K562 (cell line): Measurements from ENCODE around the gene CYFIP2. TPM values are rescaled to one million over a fixed set of nuclear protein-coding genes. Genes with fewer than 3 reads are reported as not detected.

Experiments
- ATAC-seq: fragments of 200-7000 bp; cut with Tn5 transposase; 3 replicates; pipeline ENCODE4 v1.9.1; 2020; ENCODE audit warnings: moderate library complexity
- BruUV-seq: library from RNA; stranded (reverse); fragments of 400-500 nt; replicated peaks from 2 replicates; lab custom pipeline; 2021; lab: Mats Ljungman, UMichigan
- CTCF ChIA-PET: fragments of 300-600 bp; formaldehyde crosslinking; extraction: SDS; loops from one replicate; lab custom pipeline; 2021; ENCODE audit warnings: low intra/inter-chr PET ratio; lab: Yijun Ruan, JAX
- POLR2A ChIA-PET: fragments of 300-600, 350-650 bp; sonication (Branson Sonifier 250); formaldehyde crosslinking; extraction: SDS; loops from one replicate; lab custom pipeline; 2021; ENCODE audit warnings: antibody characterized with exemption, inconsistent platforms; lab: Yijun Ruan, JAX
- DNase-seq, 4 experiments: peaks; one replicate each; pipeline versions ENCODE4 v3.0.0 to v3.0.0-alpha.2; 2011 to 2018; ENCODE audit warnings: low spot score in 3 of 4, mixed read lengths in 3 of 4; ENCODE audit errors: extremely low read depth in 1 of 4
- FAIRE-seq: peaks from 2 replicates; lab custom pipeline; 2011; peaks lifted over from hg19 to GRCh38; lab: Jason Lieb, UNC
- H2AFZ ChIP-seq: 2 replicates; pipeline ENCODE4 v1.6.0; 2011; ENCODE audit warnings: low read depth, low read length, control low read depth, inconsistent platforms
- H3K27ac ChIP-seq: fragments of 200-600 bp; 3 replicates; pipeline ENCODE4 v1.8.0; 2011; ENCODE audit warnings: low read depth, mild to moderate bottlenecking, control low read depth, inconsistent platforms, low read length, moderate library complexity, mixed read lengths; ENCODE audit errors: extremely low read depth
- H3K27me3 ChIP-seq, 2 experiments: fragments of 300-600 bp in 1 of 2; 2 replicates in 1 of 2; 3 replicates in 1 of 2; pipeline versions ENCODE4 v1.6.0 to v1.8.0; 2011; ENCODE audit warnings: inconsistent platforms in 2 of 2, low read length in 2 of 2, mild to moderate bottlenecking in 1 of 2, mixed read lengths in 1 of 2, moderate library complexity in 1 of 2; ENCODE audit not compliant: control insufficient read depth in 2 of 2, insufficient read depth in 2 of 2
- H3K36me3 ChIP-seq: fragments of 300-600 bp; 3 replicates; pipeline ENCODE4 v1.8.0; 2011; ENCODE audit warnings: mild to moderate bottlenecking, low read length, inconsistent platforms; ENCODE audit not compliant: control insufficient read depth, insufficient read depth
- H3K4me1 ChIP-seq, 2 experiments: fragments of 200-600 bp in 1 of 2; replicated peaks in 1 of 2; 2 replicates in 1 of 2; 3 replicates in 1 of 2; pipeline versions ENCODE4 v1.5.1 to v1.8.0; 2011; ENCODE audit warnings: inconsistent platforms in 2 of 2, low read length in 2 of 2, mild to moderate bottlenecking in 1 of 2, mixed read lengths in 1 of 2, moderate library complexity in 1 of 2; ENCODE audit not compliant: control insufficient read depth in 2 of 2, insufficient read depth in 2 of 2
- H3K4me2 ChIP-seq: 2 replicates; pipeline ENCODE4 v1.6.1; 2011; ENCODE audit warnings: low read length, control low read depth, inconsistent platforms, mixed read lengths; ENCODE audit not compliant: insufficient read depth
- H3K4me3 ChIP-seq: fragments of 200-600 bp; sonication (generic), shearing (Covaris generic); 2 replicates; pipeline ENCODE4 v1.5.1; 2016; ENCODE audit warnings: control low read depth, inconsistent platforms
- H3K79me2 ChIP-seq: fragments of 200-600 bp; 3 replicates; pipeline ENCODE4 v1.8.0; 2011; ENCODE audit warnings: low read length, inconsistent platforms; ENCODE audit not compliant: control insufficient read depth, insufficient read depth
- H3K9ac ChIP-seq, 2 experiments: 2 replicates each; pipeline versions ENCODE4 v1.6.0 to v1.6.1; 2011; ENCODE audit warnings: low read depth in 2 of 2, low read length in 2 of 2, control low read depth in 1 of 2, inconsistent platforms in 1 of 2, mild to moderate bottlenecking in 1 of 2, mixed read lengths in 1 of 2; ENCODE audit not compliant: insufficient read depth in 1 of 2
- H3K9me1 ChIP-seq: one replicate; pipeline ENCODE4 v1.6.0; 2011; ENCODE audit warnings: inconsistent platforms, mild to moderate bottlenecking, low read length, moderate library complexity; ENCODE audit not compliant: control insufficient read depth, insufficient read depth
- H3K9me3 ChIP-seq: replicated peaks from 2 replicates; pipeline ENCODE4 v1.5.1; 2011; ENCODE audit warnings: low read depth, low read length, inconsistent platforms; ENCODE audit not compliant: control insufficient read depth, insufficient read depth
- H4K20me1 ChIP-seq: replicated peaks from 2 replicates; pipeline ENCODE4 v1.6.1; 2011; ENCODE audit warnings: low read length, inconsistent platforms, mixed read lengths; ENCODE audit not compliant: control insufficient read depth, insufficient read depth
- BDP1 ChIP-seq: IDR thresholded peaks from 3 replicates; pipeline ENCODE4 v1.6.1; 2011; ENCODE audit not compliant: insufficient read length, insufficient read depth
- E2F4 ChIP-seq: sonication (generic); formaldehyde crosslinking; IDR thresholded peaks from 2 replicates; pipeline ENCODE4 v1.8.0; 2022; ENCODE audit warnings: mild to moderate bottlenecking, low read depth, missing genetic modification reagents
- MAFF ChIP-seq: IDR thresholded peaks from 2 replicates; pipeline ENCODE4 v1.6.1; 2012; ENCODE audit warnings: low read length, improper control_type of control experiment
- MCM7 ChIP-seq, 2 experiments: fragments of 450-650 bp; IDR thresholded peaks; 2 replicates each; pipeline ENCODE4 v1.6.1; 2016 to 2018
- MYBL2 ChIP-seq, 2 experiments: fragments of 450-650 bp in 1 of 2; sonication (generic) in 1 of 2; formaldehyde crosslinking in 1 of 2; IDR thresholded peaks; 2 replicates each; pipeline versions ENCODE4 v1.6.1 to v1.8.1; 2017 to 2022; ENCODE audit warnings: borderline replicate concordance in 1 of 2, inconsistent platforms in 1 of 2, low read depth in 1 of 2, mild to moderate bottlenecking in 1 of 2, missing genetic modification reagents in 1 of 2, moderate library complexity in 1 of 2
- NFXL1 ChIP-seq: fragments of 450-650 bp; formaldehyde crosslinking; IDR thresholded peaks from 2 replicates; pipeline ENCODE4 v1.4.0; 2021; ENCODE audit warnings: mild to moderate bottlenecking
- PRMT5 ChIP-seq: sonication (generic); formaldehyde crosslinking; IDR thresholded peaks from 2 replicates; pipeline ENCODE4 v1.5.0; 2020; ENCODE audit warnings: missing genetic modification reagents
- SETDB1 ChIP-seq: IDR thresholded peaks from one replicate; pipeline ENCODE4 v1.6.1; 2012; ENCODE audit warnings: low read length, control low read depth, inconsistent platforms
- TCF15 ChIP-seq: fragments of 250-450 bp; sonication (Bioruptor Pico); IDR thresholded peaks from 2 replicates; pipeline ENCODE4 v1.8.0; 2022; ENCODE audit warnings: moderate library complexity, mild to moderate bottlenecking, inconsistent platforms
- ZNF121 ChIP-seq: sonication (generic); formaldehyde crosslinking; conservative IDR thresholded peaks from 2 replicates; pipeline ENCODE4 v1.8.0; 2022; ENCODE audit warnings: missing genetic modification reagents
- ZNF318 ChIP-seq, 2 experiments: fragments of 450-650 bp; IDR thresholded peaks; 2 replicates each; pipeline ENCODE4 v1.6.1; 2016; ENCODE audit warnings: mild to moderate bottlenecking in 2 of 2, borderline replicate concordance in 1 of 2, low read depth in 1 of 2, moderate library complexity in 1 of 2
- ZNF586 ChIP-seq: fragments of 450-650 bp; formaldehyde crosslinking; conservative IDR thresholded peaks from 2 replicates; pipeline ENCODE4 v1.4.0; 2020; ENCODE audit warnings: mild to moderate bottlenecking, moderate library complexity
- WGBS: fragments of 100-300 bp; shearing (Covaris generic); methylation state at CpG from one replicate; pipeline ENCODE4 v1.1.6; 2016; ENCODE audit warnings: low coverage, mixed read lengths; ENCODE audit not compliant: insufficient coverage; ENCODE audit errors: missing lambda C conversion rate; 5-methylcytosine and 5-hydroxymethylcytosine counted together
- in situ Hi-C: fragments of 300-500 bp; cut with MboI; formaldehyde crosslinking; loops from 4 replicates; pipeline ENCODE4 v1.15.0; 2018; ENCODE audit warnings: inconsistent platforms, mixed read lengths
- intact Hi-C: fragments of 100-400 bp; cut with micrococcal nuclease; formaldehyde crosslinking; loops from 2 replicates; pipeline ENCODE4 v1.14.2; 2022
- polyA plus RNA-seq, 8 experiments: library from polyadenylated mRNA; depleted of rRNA in 4 of 8; stranded (reverse) in 5 of 8; unstranded in 3 of 8; fragments of >200 nt; fragmentation: Nextera tagmentation in 2 of 8; fragmentation: Illumina TruSeq in 1 of 8; extraction: Ambion mirVana in 2 of 8; extraction: Trizol in 1 of 8; gene quantifications; 2 replicates each; pipeline versions ENCODE4 v1.2.1 to v1.2.3, GENCODE V29; 2011 to 2014; ENCODE audit warnings: inconsistent platforms in 1 of 8, missing spikeins in 1 of 8
- total RNA-seq, 7 experiments: library from RNA; depleted of rRNA in 6 of 7; stranded (reverse); fragments of >200 nt in 6 of 7; fragmentation: Illumina TruSeq in 2 of 7; extraction: Trizol in 2 of 7; gene quantifications; 2 replicates each; pipeline versions ENCODE4 v1.2.1 to v1.2.3, GENCODE V29; 2011 to 2021; ENCODE audit warnings: low replicate concordance in 1 of 7
- TF ChIP-seq, protein P1 (sequence below): fragments of 450-650 bp; formaldehyde crosslinking; IDR thresholded peaks from 2 replicates; pipeline ENCODE4 v1.4.0; 2022; ENCODE audit warnings: mild to moderate bottlenecking, moderate library complexity

Gene CYFIP2
- total and polyA plus RNA-seq, 9 of the 15 experiments (the other 6 are each of a cell fraction or from before 2014, with no cell fraction given), result 0.76 to 2.9 (median 1.4) TPM; not detected in 1

DNA sequence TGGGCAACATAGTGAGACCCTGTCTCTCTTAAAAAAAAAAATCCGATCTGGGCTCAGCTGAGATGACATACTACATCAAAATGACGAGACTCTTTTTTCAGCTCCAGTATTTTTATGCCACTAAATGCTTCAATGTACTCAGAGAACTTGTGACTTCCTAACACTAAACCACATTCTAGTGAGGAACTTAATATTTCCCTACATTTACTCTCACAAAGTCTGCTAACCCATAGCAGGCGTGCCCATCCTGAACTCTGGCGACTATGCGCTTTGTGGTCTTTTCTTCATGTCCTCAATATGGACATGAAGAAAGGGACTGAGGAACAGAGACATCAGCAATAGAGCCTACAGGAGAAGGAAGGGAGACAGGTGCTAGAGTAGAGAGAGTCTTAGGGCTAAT lies 44.0 kb upstream of the CYFIP2 start:
- CTCF ChIA-PET, result no interaction called here
- TF ChIP-seq ZNF586 (CRISPR knock-in tag) (no peak), ZNF318 (IDR thresholded peaks at IDR 0.05; ENCODE audit: borderline replicate concordance in 1 of 2, low read depth in 1 of 2) (no peak), ZNF121 (CRISPR knock-in tag) (no peak), BDP1 (no peak), TCF15 (CRISPR knock-in tag) (no peak), MCM7 (IDR thresholded peaks at IDR 0.05) (no peak), MAFF (no peak), PRMT5 (no peak), E2F4 (CRISPR knock-in tag) (no peak), SETDB1 (no peak), NFXL1 (CRISPR knock-in tag) (no peak), MYBL2 (IDR thresholded peaks at IDR 0.05; ENCODE audit: low read depth) (no peak), MYBL2 (CRISPR knock-in tag; IDR thresholded peaks at IDR 0.05; ENCODE audit: borderline replicate concordance) (no peak)
- TF ChIP-seq, protein P1, sequence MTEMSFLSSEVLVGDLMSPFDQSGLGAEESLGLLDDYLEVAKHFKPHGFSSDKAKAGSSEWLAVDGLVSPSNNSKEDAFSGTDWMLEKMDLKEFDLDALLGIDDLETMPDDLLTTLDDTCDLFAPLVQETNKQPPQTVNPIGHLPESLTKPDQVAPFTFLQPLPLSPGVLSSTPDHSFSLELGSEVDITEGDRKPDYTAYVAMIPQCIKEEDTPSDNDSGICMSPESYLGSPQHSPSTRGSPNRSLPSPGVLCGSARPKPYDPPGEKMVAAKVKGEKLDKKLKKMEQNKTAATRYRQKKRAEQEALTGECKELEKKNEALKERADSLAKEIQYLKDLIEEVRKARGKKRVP (CRISPR knock-in tag), result no peak

More for the DNA sequence above, 44.0 kb upstream of the CYFIP2 start:
- H3K27ac ChIP-seq, result no peak overlapping the region
- no peaks in the 10 kb centered on the region for H3K79me2 ChIP-seq
- no peaks in the 10 kb centered on the region; a peak in 1 of 5 replicates for H3K4me1 ChIP-seq
- ATAC-seq (no peak), DNase-seq (no peak), FAIRE-seq (no peak)
- in situ Hi-C loops, result no loop called here
- no peaks in the 10 kb centered on the region for H4K20me1 ChIP-seq
- 1% methylated on average over 5 of the region's 5 CpGs for WGBS
- H2AFZ ChIP-seq, result no peak overlapping the region
- H3K9me3 ChIP-seq, result no peaks in the 10 kb centered on the region
- H3K4me3 ChIP-seq, result no peak overlapping the region
- no peak overlapping the region for H3K9ac ChIP-seq
- no TSS peak for BruUV-seq
- H3K4me2 ChIP-seq, result no peak overlapping the region
- H3K27me3 ChIP-seq, result no peaks in the 10 kb centered on the region
- H3K9me1 ChIP-seq, result no peaks in the 10 kb centered on the region
- POLR2A ChIA-PET, result interaction anchor here (1.0 kb wide), 1 partner anchor 13 kb away, joined by 3 read pairs; no protein-coding TSS in a partner anchor
- H3K36me3 ChIP-seq, result no peaks in the 10 kb centered on the region
- intact Hi-C loops, result no loop called here
